H1 (cell line): Measurements from ENCODE around the gene ROM1. TPM values are rescaled to one million over a fixed set of nuclear protein-coding genes. Genes with fewer than 3 reads are reported as not detected.

Source experiments
- ASH2L ChIP-seq: fragments of 200-600, 300-600 bp; sonication (generic); IDR thresholded peaks from one replicate; pipeline ENCODE4 v1.7.1; 2017; ENCODE audit warnings: low read length
- BCL11A ChIP-seq, 2 experiments: IDR thresholded peaks; one replicate each; pipeline ENCODE4 v1.6.1; 2011; ENCODE audit warnings: low read depth in 2 of 2, low read length in 2 of 2, mild to moderate bottlenecking in 2 of 2
- EZH2 ChIP-seq: fragments of 200-600 bp; sonication (generic); IDR thresholded peaks from 2 replicates; pipeline ENCODE4 v1.7.1; 2012; ENCODE audit warnings: low read depth, mild to moderate bottlenecking, moderate library complexity, low read length, inconsistent platforms; ENCODE audit not compliant: severe bottlenecking
- NRF1 ChIP-seq: IDR thresholded peaks from 2 replicates; pipeline ENCODE4 v1.6.1; 2011; ENCODE audit warnings: mild to moderate bottlenecking, low read depth, low read length, improper control_type of control experiment
- POLR2AphosphoS5 ChIP-seq: IDR thresholded peaks from 2 replicates; pipeline ENCODE4 v1.6.1; 2011; ENCODE audit warnings: low read depth, low read length
- SP2 ChIP-seq: IDR thresholded peaks from 2 replicates; pipeline ENCODE4 v1.6.1; 2012; ENCODE audit warnings: mild to moderate bottlenecking, low read length, inconsistent platforms
- SRF ChIP-seq: IDR thresholded peaks from 2 replicates; pipeline ENCODE4 v1.6.1; 2011; ENCODE audit warnings: mild to moderate bottlenecking, low read depth, low read length, moderate library complexity
- TAF7 ChIP-seq: optimal IDR thresholded peaks from 2 replicates; pipeline ENCODE3; 2011; ENCODE audit warnings: low read depth, mild to moderate bottlenecking, inconsistent platforms, low read length, moderate library complexity, borderline replicate concordance
- TCF12 ChIP-seq: IDR thresholded peaks from 2 replicates; pipeline ENCODE4 v1.6.1; 2011; ENCODE audit warnings: low read depth, mild to moderate bottlenecking, low read length
- polyA plus RNA-seq, 7 experiments: library from polyadenylated mRNA; depleted of rRNA in 3 of 7; stranded (reverse) in 5 of 7; unstranded in 2 of 7; fragments of >200 nt in 5 of 7; fragments of 200-250 nt in 2 of 7; gene quantifications; 1 replicate in 5 of 7; 2 replicates in 1 of 7; 4 replicates in 1 of 7; pipeline versions ENCODE4 v1.2.1 to v1.2.3, GENCODE V29; 2011 to 2013; ENCODE audit warnings: missing spikeins in 2 of 7, mixed read lengths in 2 of 7
- total RNA-seq: library from RNA; stranded (reverse); fragmentation: NEBNext Ultra II Directional; extraction: Animal tissue kit (Norgen Biotek cat#: 25700); gene quantifications from 2 replicates; pipeline ENCODE4 v1.2.1, GENCODE V29; 2021
- TF ChIP-seq, protein P1 (sequence below): IDR thresholded peaks from 2 replicates; pipeline ENCODE4 v1.6.1; 2012; ENCODE audit warnings: inconsistent platforms

Gene ROM1
- total and polyA plus RNA-seq, 2 of the 8 experiments (the other 6 are each of a cell fraction or from before 2014, with no cell fraction given): 0.86 to 2.2 TPM

GRCh38 chr11:62601372-62602140 is 11.5 kb upstream of the ROM1 start, which contains the start of gene MTA2 (continued):
- TF ChIP-seq, protein P1, sequence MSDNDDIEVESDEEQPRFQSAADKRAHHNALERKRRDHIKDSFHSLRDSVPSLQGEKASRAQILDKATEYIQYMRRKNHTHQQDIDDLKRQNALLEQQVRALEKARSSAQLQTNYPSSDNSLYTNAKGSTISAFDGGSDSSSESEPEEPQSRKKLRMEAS: 0 out of 2 replicates have a peak, but pooled peaks have one; percentile 44
- TF ChIP-seq POLR2AphosphoS5 (peak; percentile 36; the same call in 1 of the 2 replicates), SRF (no peak), TAF7 (no peak), NRF1 (no peak), SP2 (no peak), ASH2L (peak; percentile 2), EZH2 (no peak), TCF12 (no peak), BCL11A (IDR thresholded peaks at IDR 0.05; ENCODE audit: low read depth in 2 of 2, low read length in 2 of 2) (no peak)
